GM18873 (cell line): ENCODE data around the gene NELFA.

ENCODE experiments used
- ATAC-seq: cut with Tn5 transposase; IDR thresholded peaks from one replicate; pipeline ENCODE4 v1.9.1; 2021; ENCODE audit warnings: mild to moderate bottlenecking, moderate library complexity, moderate number of reproducible peaks; ENCODE audit not compliant: unreplicated experiment, low FRiP score

Gene NELFA

DNA sequence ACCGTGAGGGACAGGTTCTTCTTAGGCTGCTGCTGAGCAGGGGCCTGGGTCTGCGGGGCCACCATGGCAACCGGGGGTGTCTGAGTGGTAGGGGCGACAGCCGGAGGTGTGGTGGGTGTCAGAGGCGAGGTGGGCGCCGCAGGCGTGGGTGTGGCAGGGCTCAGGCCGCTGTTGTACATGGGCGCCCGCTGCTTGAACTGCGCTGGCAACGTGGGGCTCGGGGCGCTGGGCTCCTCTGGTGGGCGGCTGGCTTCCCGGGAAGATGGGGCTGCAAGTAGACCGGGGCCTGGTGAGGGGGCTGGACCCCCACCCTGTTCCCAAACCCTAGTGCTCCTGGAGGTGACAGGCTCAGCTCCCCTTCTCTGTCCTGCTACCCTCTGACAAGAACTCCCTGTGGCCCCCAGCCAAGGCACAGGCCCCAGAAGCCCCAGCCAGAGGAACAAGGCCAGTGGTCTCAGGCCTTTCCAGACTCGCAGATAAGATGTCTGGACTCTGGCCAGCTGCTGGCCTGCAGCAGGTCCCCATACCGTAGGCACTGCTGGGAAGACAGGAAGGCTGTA lies 24.8 kb downstream of the NELFA start:
- no peak for ATAC-seq

DNA sequence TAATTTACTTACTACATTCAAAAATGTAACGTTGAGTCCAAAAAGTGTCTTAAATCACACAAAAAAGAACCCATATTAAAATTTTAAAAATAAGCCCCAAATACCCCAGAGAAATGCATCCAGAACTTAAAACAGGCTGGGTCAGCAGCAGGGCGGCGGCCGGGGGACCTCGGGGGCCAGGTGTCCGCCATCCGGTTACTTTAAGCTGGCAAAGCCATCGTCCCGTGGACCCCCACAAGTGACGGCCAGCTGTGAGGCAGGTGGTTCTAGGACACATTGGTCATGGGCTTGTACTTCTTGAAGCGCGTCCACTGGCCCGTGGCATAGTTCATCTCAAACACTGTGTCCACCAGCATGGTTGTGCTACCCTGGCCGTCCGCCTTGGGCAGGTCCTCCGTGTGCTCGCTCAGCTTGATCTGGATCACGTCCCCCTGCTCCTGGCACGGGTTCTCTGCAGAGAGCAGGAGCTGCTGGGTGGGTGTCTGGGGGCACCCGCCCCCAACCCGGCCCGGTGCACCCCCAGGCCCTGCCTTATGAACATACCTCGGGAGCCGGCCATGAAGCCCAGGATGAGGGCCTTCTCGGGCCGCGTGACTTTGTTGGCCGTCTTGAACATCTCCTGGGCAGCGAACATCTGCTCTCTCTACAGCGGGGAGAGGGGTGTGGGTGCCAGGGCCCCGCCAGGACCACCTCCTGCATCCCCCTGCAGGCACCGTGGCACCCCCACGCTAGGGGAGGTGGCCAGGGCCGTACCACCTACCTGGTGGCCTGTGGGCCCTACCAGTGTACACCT lies 25.5 kb downstream of the NELFA start:
- no peak for ATAC-seq

DNA sequence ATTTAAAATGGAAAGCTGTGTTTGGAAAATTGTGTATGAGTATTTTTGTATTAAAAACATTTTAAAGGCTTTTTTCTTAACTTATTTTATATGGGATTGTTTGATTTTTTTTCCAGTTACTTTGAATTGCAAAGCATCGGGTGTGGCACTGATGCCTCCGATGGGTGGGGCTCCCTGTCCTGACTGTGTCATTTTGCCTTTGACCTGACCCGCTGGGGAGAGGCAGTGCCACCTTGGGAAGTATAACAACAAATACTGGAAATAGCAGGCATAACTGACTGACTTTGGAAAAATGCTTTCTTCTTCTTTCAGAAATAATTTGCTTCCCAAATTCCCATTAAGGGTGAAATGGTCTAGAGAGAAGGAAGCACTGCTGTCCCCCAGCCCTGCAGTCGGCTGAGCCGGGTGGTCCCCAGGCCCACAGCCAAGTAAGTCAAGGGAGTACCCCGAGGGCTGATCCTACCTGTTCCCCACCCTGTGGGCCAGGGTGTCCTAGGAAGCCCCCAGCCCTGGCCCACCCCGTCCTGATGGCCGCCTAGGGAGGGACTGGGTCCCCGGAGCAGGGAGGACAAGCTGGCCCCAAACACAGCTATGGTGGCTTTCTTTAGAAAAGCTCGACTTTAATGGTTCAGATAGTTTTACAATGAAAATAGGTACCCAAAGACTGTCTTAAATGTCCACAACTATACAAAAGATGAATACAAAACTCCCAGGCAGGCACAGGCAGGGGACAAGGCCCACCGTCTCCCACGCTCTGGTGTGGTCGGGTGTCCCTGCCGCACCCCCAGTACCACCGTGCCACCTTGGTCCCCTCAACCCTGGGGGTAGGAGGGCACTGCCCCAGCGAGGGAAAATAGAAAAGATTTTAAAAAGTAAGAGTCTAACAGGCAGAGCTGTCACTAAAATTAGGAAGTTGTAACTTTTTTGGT lies 26.4 kb downstream of the NELFA start:
- no peak for ATAC-seq

DNA sequence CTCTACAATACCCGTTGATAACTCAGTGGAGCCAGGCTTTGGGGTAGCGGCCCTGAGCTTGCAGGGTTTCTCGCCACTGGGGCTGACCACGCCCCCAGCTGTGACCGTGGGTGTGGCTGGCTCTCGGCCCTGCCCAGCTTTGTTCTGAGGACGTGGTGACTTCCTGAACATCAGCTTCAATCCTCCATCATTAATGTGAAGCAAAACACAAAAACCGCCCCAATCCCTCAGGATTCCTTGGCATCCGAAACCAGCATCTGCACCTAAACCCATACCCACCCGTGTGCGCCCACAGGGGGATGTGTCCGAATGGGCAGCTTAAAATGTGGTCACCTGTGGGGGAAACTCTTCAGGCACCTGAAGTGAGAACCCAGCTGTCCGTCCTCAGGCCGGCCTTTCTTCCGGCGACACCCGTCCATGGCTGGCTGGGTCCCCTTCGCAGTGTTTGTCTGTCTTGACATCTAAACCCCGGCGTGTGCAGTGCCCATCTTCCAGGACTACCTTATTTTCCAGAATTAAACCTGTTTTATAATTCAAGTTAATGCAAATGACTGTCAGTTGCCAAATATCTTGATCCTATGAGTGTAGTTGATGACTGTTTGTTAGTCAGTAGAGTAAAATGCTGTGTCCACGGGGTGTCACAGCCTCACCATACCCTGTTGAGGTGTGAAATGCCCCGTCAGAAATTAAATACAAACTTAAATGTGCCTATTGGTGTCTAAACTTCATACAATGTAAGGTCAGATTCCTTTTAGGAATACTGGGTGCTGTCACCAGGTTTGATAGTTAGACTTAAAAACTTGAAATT lies 27.3 kb downstream of the NELFA start:
- no peak for ATAC-seq

DNA sequence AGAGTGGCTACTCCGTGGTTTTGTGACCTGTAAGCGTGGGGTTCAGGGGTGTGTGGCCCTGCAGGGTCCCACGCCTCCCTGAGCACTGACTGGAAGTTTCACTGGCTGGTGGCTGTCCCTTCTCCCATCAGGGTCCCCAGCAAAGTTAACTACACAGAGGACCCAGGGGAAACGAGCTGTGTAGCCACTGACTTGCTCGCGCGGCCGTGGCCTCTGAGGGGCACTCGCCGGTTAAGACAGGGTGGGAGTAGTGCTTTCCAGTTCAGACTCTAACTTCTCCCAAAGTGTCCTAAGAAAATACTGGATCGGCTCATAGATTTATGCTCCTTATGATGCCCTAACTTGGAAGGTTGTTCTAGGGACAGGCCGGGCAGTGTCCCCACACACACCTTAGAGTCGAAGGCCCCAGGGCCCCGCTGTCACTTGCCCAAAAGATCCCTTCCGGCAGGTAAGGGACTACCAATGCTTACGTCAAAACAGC lies 28.2 kb downstream of the NELFA start:
- no peak for ATAC-seq

DNA sequence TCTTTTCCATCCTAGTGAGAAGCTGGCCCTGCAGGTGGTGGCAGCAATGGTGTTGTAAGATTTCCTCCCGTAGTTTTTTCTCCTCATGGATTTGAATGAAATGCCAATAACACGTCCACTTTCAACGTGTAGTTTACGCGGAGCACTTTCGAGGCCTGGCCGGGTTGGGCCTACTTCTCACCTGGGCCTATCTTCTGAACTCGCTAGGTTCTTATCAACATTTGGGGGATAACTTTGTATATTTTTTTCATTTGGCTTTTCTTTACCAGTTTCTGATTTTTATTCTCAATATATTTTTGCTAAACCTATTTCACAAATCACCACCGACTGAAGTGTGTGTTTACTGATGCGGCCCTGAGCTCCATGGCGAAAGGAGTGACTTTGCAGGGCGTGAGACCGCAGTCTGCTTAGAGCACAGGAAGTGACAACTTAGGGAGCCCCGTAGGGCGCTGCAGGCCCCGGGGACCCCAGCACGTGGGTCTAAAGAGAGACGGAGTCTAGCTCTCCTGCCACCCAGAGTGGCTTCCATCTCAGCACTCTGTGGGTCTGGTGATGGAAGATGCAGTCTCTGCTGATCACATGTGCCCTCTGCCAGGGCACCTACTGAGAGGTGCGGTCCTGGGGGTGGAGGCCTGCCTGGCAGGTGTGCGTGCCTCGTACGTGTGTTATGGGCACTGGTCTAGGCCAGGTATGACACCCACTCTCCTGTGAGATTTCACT lies 29.1 kb downstream of the NELFA start:
- ATAC-seq = no peak

DNA sequence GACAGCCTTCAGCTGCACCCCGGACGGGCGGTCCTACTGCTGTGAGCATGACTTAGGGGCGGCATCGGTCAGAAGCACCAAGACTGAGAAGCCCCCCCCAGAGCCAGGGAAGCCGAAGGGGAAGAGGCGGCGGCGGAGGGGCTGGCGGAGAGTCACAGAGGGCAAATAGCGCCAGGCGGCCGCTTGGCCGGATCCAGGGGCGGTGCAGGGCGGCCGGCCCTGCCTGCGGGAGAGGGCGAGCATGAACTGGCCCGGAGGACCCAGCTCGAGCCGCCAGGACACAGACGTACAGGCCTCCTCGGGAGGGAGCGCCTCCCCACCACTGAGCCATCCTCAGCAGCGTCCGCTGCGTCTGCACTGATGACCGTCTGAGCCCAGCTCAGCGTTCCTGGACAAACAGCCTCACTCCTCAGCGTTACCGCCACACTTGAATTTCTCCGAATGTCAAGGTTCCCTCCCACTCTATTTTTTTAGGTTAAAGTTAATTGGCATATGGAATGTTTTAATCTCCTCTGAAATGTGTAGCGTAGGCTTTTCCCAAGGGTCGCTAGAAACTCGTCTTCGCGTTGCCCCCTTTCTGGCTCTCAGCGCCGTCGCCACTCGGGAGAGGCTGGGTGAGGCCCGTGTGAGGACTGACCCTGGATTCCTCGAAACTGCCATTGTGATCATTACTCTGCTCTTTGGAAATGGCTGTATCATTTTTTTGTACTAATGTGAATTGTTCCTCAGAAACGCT lies 29.9 kb downstream of the NELFA start:
- no peak for ATAC-seq

DNA sequence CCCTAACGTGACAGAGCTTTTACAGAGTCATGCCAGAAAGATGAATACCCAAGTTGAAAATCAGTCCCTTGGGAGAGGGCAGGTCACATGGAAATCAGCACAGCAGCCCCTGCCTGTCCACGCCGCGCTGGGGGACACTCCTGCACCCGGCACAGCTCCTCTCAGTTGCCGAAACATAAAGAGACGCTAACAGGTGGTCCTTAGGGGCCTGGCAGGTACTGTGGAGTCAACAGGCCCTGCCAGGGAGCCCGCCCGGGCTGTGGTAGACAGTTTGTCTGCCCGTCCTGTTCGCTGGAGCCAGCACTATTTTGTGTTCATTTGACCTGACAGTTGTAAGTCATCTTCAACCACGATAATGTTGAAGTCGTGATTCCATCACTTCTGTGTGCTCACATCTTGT lies 30.5 kb downstream of the NELFA start:
- no peak for ATAC-seq

DNA sequence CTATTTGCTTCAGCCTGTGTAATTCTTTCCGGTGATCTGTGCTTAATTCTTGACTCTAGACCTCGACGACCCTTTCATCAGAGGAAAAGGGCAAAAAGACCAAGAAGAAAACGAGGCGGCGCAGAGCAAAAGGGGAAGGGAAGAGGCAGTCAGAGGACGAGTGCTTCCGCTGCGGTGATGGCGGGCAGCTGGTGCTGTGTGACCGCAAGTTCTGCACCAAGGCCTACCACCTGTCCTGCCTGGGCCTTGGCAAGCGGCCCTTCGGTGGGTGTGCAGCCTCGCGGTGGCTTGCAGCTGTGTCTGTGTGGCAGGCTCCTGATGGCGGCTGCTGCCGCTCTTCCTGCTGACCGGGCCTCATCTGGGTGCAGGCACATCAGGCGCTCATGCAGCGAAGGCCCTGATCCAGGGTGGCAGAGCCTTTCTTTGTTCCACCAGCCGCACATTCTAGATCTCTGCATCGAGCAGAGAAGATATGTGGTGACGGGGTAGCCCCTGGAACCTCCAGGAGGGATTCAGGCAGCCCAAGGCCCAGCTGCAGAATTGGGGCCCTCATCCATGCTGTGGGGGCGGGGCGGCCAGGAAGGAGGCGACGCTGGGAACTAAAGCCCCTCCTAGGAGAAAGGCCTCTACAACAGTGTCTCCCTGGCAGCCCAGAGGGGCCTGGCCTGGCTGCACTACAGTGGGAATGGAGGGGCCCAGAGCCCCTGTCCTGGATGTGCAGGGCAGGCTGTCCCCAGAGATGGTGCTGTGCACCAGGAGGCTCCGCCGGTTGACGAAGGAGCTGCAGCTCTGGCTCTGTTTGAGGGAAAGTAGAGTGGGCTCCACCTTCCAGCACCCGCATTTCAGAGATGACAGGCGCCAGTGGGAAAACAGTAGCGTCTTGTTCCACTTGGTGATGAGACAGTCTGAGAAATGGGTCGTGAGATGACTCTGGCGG lies 32.1 kb downstream of the NELFA start:
- ATAC-seq = no peak

DNA sequence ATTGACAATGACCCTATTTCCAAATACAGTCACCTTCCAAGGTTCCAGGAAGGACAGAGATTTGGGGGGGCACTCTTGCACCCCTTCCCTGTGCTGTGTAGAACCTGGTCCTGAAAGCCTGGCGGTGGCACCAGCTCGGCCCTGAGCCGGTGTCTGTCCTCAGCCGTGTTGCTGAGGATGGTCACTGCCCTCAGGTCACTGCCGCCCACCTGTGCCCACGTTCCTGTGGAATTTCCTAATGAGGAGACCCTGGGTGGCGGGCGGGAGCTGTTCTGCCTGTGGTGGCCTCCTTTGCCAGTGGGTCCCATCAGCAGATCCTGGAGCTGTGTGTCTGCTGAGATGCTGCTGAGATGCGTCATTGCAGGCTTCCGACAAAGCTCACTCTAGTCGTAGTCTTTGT lies 32.9 kb downstream of the NELFA start:
- no peak for ATAC-seq

DNA sequence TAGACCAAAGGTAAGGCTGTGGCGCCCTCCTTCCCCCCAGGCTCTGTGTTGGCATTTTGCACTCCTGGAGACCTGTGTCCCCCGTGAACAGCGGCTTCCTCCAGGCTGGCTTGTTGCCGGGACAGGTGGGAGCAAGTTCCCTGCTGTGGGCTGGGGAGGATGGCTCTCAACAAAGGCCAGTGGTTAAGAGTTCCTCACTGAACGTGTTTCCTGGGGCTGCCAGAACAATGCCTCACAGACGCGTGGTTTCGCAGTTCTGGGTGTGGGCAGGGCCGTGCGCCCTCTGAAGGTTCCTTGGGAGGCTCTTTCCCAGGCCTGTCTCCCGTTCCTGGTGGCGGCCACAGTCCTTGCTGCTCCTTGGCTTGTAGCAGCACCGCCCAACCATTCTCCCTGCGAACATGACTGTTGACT lies 33.4 kb downstream of the NELFA start:
- no peak for ATAC-seq

DNA sequence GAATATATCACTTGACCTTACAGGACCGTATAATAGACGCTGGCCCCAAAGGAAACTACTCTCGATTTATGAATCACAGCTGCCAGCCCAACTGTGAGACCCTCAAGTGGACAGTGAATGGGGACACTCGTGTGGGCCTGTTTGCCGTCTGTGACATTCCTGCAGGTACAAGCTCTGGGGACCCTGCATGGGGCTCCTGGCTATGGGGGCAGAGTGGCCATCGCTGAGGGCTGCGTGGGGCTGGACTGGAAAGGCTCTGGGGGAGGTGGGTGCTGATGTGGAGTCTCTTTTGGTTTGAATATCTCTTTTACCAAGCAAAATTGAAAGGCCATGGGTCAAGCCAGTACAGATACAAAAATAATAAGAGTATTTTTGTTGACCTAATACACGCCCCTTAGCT lies 33.9 kb downstream of the NELFA start:
- ATAC-seq = no peak

DNA sequence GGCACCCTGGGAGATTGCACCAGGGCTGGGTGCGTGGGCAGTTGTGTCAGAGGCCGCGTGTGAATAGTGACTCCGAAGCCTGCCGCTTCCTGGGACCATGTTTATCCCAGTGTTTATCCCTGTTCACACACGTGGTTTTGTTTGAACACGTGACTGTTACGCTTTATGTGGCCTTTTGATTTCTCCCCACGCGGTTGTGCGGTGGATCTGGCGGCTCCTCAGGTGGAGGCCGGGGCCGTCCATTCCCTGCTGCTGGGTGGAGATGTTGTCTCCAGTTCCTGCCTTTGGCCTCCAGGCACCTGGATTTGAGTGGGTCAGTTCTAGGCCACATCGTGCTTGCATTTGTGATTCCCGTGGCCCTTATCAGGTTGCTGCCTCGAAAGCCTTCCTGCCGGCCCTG lies 35.1 kb downstream of the NELFA start:
- ATAC-seq = no peak

DNA sequence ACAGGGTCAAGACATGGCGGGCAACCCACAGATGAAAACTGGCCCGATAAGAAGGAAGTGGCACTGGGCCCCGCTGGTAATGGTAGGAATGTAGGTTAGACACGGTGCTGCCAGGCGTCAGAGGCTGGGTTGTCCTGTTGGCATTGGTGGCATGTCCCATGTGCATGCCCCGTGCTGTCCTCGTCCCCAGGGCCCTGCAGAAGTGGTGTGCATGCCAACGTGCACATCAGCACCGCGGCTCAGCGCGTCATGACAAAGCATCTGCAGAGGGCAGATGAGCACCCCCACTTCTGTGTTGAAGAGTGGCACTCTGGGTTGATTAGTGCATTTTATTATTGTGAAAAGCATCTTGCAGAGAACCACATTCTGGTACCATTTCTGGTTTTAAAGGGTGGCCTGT lies 35.6 kb downstream of the NELFA start:
- ATAC-seq = no peak

DNA sequence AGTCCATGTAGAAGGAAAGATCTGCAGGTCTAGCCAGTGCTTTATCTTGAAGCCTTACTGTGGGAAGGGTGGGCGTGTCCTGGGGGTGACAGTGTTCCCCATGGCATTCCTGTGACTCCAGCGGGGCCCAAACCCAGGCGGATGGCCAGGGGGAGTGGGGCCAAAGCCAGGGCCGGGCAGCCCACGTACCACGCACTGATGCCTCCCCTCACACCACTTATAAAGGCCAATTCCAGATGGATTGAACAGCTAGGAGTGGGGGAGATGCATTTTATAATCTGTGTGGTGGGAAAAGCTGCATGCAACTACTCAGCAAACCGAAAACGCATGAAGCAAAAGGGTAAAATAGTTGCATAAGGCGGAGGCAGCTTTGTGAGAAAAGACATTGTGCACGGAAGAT lies 36.4 kb downstream of the NELFA start:
- ATAC-seq = no peak

DNA sequence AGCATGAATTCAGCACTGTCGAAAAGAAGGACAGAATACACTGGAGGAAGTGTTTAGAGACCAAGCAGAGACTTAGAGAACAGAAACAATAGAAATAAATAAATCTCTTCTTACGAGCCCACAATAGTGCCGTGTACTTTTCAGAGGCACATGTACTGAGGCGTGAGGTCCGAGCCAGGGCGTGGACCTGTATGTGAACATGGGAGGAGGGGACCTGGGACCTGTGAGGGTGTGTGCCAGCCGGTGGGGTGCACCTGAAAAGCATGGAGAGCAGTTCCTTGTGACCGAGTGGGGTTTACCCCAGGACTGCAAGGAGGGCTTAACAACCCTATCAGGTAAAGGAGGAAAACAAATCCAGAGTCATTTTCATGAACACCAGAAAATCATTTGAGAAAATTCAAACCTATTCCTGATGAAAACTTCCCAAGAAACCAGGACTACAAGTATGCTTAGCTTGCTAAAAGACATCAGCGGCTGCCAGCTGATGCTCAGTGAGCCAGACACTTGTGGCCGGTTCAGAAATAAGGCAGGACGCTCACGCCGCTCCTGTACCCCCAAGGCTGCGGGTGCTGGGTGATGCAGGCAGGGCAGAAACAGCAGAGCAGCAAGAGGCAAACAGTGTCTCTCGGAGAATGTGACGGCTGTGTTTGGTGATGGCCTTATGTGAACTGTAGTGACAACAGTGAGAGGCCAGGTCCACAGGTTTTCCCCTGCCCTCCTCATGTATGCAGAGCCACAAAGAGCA lies 37.1 kb downstream of the NELFA start:
- no peak for ATAC-seq

DNA sequence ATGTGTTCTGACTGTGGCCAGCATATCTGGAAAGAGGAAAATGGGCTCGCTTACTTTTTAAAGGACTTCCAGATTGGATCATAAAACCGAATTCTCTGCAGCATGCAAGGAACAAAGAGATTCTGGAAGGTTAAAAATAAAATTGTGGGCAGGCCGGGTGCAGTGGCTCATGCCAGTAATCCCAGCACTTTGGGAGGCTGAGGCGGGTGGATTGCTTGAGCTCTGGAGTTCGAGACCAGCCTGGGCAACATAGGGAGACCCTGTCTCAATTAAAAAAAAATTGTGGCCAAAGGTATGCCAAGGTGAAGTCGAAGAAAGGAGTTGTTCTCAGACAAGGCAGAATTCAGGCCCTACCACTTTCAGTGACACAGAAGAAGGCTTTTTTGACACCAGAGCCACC lies 37.8 kb downstream of the NELFA start:
- ATAC-seq = no peak
